Thoracic aorta (tissue), 2 donors: ENCODE results near the gene CCDC27. TPM values are rescaled to one million over a fixed set of nuclear protein-coding genes. Genes with fewer than 3 reads are reported as not detected.

Experiments
- ATAC-seq: fragments of 150-250 bp; one replicate; pipeline ENCODE4 v1.8.0; 2017; ENCODE audit warnings: low read depth; ENCODE audit not compliant: insufficient number of reproducible peaks, low FRiP score
- DNase-seq: peaks from one replicate; pipeline ENCODE4 v3.0.0-alpha.2; 2020; ENCODE audit warnings: low spot score
- H3K27ac ChIP-seq, 2 donors: fragments of 200-600 bp; sonication (generic); 1 replicate in 1 of 2; 2 replicates in 1 of 2; pipeline ENCODE4 v1.5.1; 2016; ENCODE audit warnings: mild to moderate bottlenecking in 2 of 2, moderate library complexity in 2 of 2
- H3K27me3 ChIP-seq: fragments of 200-600 bp; sonication (generic); replicated peaks from 2 replicates; pipeline ENCODE4 v1.6.0; 2016; ENCODE audit warnings: mild to moderate bottlenecking; ENCODE audit not compliant: insufficient read depth
- H3K36me3 ChIP-seq: fragments of 200-600 bp; sonication (generic); one replicate; pipeline ENCODE4 v1.5.1; 2016
- H3K4me1 ChIP-seq, 2 donors: fragments of 200-600 bp; sonication (generic); 1 replicate in 1 of 2; 2 replicates in 1 of 2; pipeline versions ENCODE4 v1.5.1 to v1.6.0; 2016; ENCODE audit warnings: low read depth in 2 of 2, mild to moderate bottlenecking in 1 of 2; ENCODE audit not compliant: control insufficient read depth in 1 of 2
- H3K4me3 ChIP-seq: fragments of 200-600 bp; sonication (generic); 2 replicates; pipeline ENCODE4 v1.5.1; 2016; ENCODE audit warnings: mild to moderate bottlenecking
- H3K9me3 ChIP-seq: fragments of 200-600 bp; sonication (generic); 2 replicates; pipeline ENCODE4 v1.5.1; 2016
- total RNA-seq, 2 donors: library from RNA; depleted of rRNA; stranded (reverse); fragments of >200 nt; gene quantifications; one replicate each; pipeline versions ENCODE4 v1.1.0 to v1.2.3, GENCODE V29; 2016
- TF ChIP-seq, protein P1 (sequence below): fragments of 200-600 bp; sonication (generic); IDR thresholded peaks from one replicate; pipeline ENCODE4 v1.5.1; 2019; ENCODE audit warnings: antibody characterized with exemption

CCDC27 gene
- total RNA-seq, 2 donors from 2014 or later, result not detected

- no peak for DNase-seq
- H3K36me3 ChIP-seq, result peaks cover 46% of the 10 kb centered on the region
- no peak for ATAC-seq
- H3K27me3 ChIP-seq, result no peaks in the 10 kb centered on the region
- H3K27ac ChIP-seq, result no peak overlapping the region
- no peaks in the 10 kb centered on the region for H3K9me3 ChIP-seq
- no peaks in the 10 kb centered on the region for H3K4me1 ChIP-seq
- H3K4me3 ChIP-seq, result no peak overlapping the region
- TF ChIP-seq, protein P1, sequence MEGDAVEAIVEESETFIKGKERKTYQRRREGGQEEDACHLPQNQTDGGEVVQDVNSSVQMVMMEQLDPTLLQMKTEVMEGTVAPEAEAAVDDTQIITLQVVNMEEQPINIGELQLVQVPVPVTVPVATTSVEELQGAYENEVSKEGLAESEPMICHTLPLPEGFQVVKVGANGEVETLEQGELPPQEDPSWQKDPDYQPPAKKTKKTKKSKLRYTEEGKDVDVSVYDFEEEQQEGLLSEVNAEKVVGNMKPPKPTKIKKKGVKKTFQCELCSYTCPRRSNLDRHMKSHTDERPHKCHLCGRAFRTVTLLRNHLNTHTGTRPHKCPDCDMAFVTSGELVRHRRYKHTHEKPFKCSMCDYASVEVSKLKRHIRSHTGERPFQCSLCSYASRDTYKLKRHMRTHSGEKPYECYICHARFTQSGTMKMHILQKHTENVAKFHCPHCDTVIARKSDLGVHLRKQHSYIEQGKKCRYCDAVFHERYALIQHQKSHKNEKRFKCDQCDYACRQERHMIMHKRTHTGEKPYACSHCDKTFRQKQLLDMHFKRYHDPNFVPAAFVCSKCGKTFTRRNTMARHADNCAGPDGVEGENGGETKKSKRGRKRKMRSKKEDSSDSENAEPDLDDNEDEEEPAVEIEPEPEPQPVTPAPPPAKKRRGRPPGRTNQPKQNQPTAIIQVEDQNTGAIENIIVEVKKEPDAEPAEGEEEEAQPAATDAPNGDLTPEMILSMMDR, result no peak
These were observed 67.5 kb downstream of the CCDC27 start for GRCh38 chr1:3819771-3820200.

- H3K9me3 ChIP-seq, result no peaks in the 10 kb centered on the region
- H3K27ac ChIP-seq, result no peak overlapping the region
- DNase-seq (no peak), ATAC-seq (no peak)
- H3K4me1 ChIP-seq, result no peaks in the 10 kb centered on the region
- TF ChIP-seq, protein P1, result no peak
- H3K4me3 ChIP-seq, result no peak overlapping the region
- no peaks in the 10 kb centered on the region for H3K27me3 ChIP-seq
- H3K36me3 ChIP-seq, result peaks cover 40% of the 10 kb centered on the region
These were observed 68.1 kb downstream of the CCDC27 start for GRCh38 chr1:3820316-3820715.

DNA sequence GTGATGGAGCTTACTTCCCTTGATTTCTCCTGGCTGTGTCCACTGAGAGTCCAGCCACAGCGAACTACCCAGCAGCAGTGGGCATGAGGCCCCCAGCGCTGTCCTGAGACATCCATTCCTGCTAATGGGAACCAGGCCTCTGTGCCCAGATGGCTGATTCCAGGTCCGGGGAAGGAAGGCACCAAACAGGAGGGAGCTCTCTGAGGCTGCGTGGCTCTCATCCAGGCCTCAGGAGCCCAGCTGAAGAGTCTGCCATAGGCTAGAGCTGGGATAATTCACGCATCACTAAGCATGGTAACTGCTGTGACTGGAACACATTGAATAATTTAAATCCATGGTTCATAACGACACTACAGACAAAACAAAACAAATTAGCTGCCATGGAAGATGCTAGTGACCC is 68.8 kb downstream of the CCDC27 start:
- ATAC-seq (no peak), DNase-seq (no peak)
- Histone ChIP-seq H3K9me3 (no peaks in the 10 kb centered on the region), H3K27me3 (no peaks in the 10 kb centered on the region), H3K4me3 (no peak overlapping the region), H3K36me3 (peaks cover 44% of the 10 kb centered on the region), H3K4me1 (no peaks in the 10 kb centered on the region), H3K27ac (no peak overlapping the region)
- TF ChIP-seq, protein P1, result no peak

Other genes with a start within 250 kb of the CCDC27 start
- gene MEGF6, start 140.9 kb upstream of the CCDC27 start, total RNA-seq, result 100 to 1,000 TPM; 273 to 304 TPM
- gene TPRG1L, start 127.4 kb upstream of the CCDC27 start, total RNA-seq, result 10 to 100 TPM; 27.4 to 37.6 TPM
- 10 to 100 TPM; 22.1 to 24.9 TPM for gene WRAP73, start 102.3 kb upstream of the CCDC27 start, total RNA-seq
- not detected for gene TP73, start 99.9 kb upstream of the CCDC27 start, total RNA-seq
- gene SMIM1, start 20.3 kb downstream of the CCDC27 start, total RNA-seq, result 1 to 10 TPM; 2.6 to 4.6 TPM
- gene LRRC47, start 44.0 kb downstream of the CCDC27 start, total RNA-seq, result 10 to 100 TPM; 36.0 to 38.2 TPM
- 10 to 100 TPM; 27.3 to 59.2 TPM for gene CEP104, start 104.8 kb downstream of the CCDC27 start, total RNA-seq
- gene DFFB, start 105.0 kb downstream of the CCDC27 start, total RNA-seq, result 10 to 100 TPM in 1 of 2 donors, 1 to 10 TPM in 1; 7.8 to 20.2 TPM
- 10 to 100 TPM; 15.3 to 19.0 TPM for gene C1orf174, start 147.8 kb downstream of the CCDC27 start, total RNA-seq